GM12801 (cell line): ENCODE results near the gene MDN1.

Source experiments
- CTCF ChIP-seq: IDR thresholded peaks from one replicate; pipeline ENCODE4 v1.5.1; 2011; ENCODE audit warnings: control low read depth; ENCODE audit not compliant: insufficient read length; ENCODE audit errors: extremely low read depth

Gene MDN1

GRCh38 chr6:89703292-89703691, 116.3 kb downstream of the MDN1 start:
- TF ChIP-seq CTCF, result no peak

- TF ChIP-seq CTCF, result no peak
These were observed 117.2 kb downstream of the MDN1 start for GRCh38 chr6:89702349-89702748.

- no peak for TF ChIP-seq CTCF
These were observed 123.9 kb downstream of the MDN1 start for GRCh38 chr6:89695667-89696066.

GRCh38 chr6:89694428-89694827, 125.2 kb downstream of the MDN1 start:
- no peak for TF ChIP-seq CTCF

- no peak for TF ChIP-seq CTCF
These were observed 126.4 kb downstream of the MDN1 start for GRCh38 chr6:89693207-89693606.

GRCh38 chr6:89692256-89692655, 127.3 kb downstream of the MDN1 start:
- no peak for TF ChIP-seq CTCF

GRCh38 chr6:89690944-89691324, 128.7 kb downstream of the MDN1 start:
- TF ChIP-seq CTCF, result no peak

GRCh38 chr6:89689732-89690131, 129.9 kb downstream of the MDN1 start:
- TF ChIP-seq CTCF, result no peak
